HG02588 (cell line): ENCODE data around the gene MAL.
A peak's percentile ranks its signal among the peaks of the same experiment; 100 is the strongest.

Experiments
- ATAC-seq: cut with Tn5 transposase; IDR thresholded peaks from one replicate; pipeline ENCODE4 v1.9.1; 2021; ENCODE audit warnings: mild to moderate bottlenecking, moderate library complexity; ENCODE audit not compliant: unreplicated experiment

MAL gene

GRCh38 chr2:95015261-95015912 lies 10.1 kb upstream of the MAL start:
- no peak for ATAC-seq

- no peak for ATAC-seq
Observed at GRCh38 chr2:95016616-95017015, 8.9 kb upstream of the MAL start.

- ATAC-seq: no peak
Observed at GRCh38 chr2:95017071-95017501, 8.4 kb upstream of the MAL start.

GRCh38 chr2:95017836-95018235 lies 7.7 kb upstream of the MAL start:
- ATAC-seq: no peak

- ATAC-seq: no peak
Observed at GRCh38 chr2:95018301-95018700, 7.2 kb upstream of the MAL start.

- ATAC-seq: no peak
Observed at GRCh38 chr2:95018861-95019550, 6.5 kb upstream of the MAL start.

- ATAC-seq: no peak
Observed at GRCh38 chr2:95019572-95019971, 5.9 kb upstream of the MAL start.

- ATAC-seq: no peak
Observed at GRCh38 chr2:95020275-95021022, 5.1 kb upstream of the MAL start.

- ATAC-seq: no peak
Observed at GRCh38 chr2:95021023-95021416, 4.5 kb upstream of the MAL start.

GRCh38 chr2:95021847-95022246 lies 3.7 kb upstream of the MAL start:
- no peak for ATAC-seq

- ATAC-seq: peak; percentile 83
Observed at GRCh38 chr2:95022309-95023221, 2.9 kb upstream of the MAL start.

- ATAC-seq: peak; percentile 41
Observed at GRCh38 chr2:95023222-95023597, 2.3 kb upstream of the MAL start.

GRCh38 chr2:95024371-95024770 lies 1.1 kb upstream of the MAL start:
- ATAC-seq: no peak

- ATAC-seq: no peak
Observed at GRCh38 chr2:95024960-95025405, 525 bp upstream of the MAL start.

- ATAC-seq: no peak
Observed at GRCh38 chr2:95026471-95027368, 1.2 kb downstream of the MAL start.

- ATAC-seq: no peak
Observed at GRCh38 chr2:95027369-95027720, 1.8 kb downstream of the MAL start.

GRCh38 chr2:95029898-95030341 lies 4.4 kb downstream of the MAL start:
- no peak for ATAC-seq

- ATAC-seq: no peak
Observed at GRCh38 chr2:95030496-95030895, 5.0 kb downstream of the MAL start.

GRCh38 chr2:95031076-95031725 lies 5.7 kb downstream of the MAL start:
- ATAC-seq: no peak
